Cardiac muscle cell (in vitro differentiated cells and primary cell): Measurements from ENCODE around the gene RCOR1. TPM values are rescaled to one million over a fixed set of nuclear protein-coding genes. Genes with fewer than 3 reads are reported as not detected.
"Not testable (repeated sequence)": the region's sequence is repeated elsewhere in the genome, so short reads cannot be mapped to it uniquely, and the experiment has no call there.

Source experiments
- DNase-seq, 2 donors: peaks; one replicate each; pipeline versions ENCODE4 v3.0.0 to v3.0.0-alpha.2; 2010 to 2017; ENCODE audit warnings: low read depth in 1 of 2, low spot score in 1 of 2
- H3K27ac ChIP-seq: fragments of 200-600 bp; sonication (generic); 2 replicates; pipeline ENCODE4 v1.5.1; 2016
- H3K27me3 ChIP-seq: fragments of 200-600 bp; sonication (generic); 2 replicates; pipeline ENCODE4 v1.6.0; 2016; ENCODE audit warnings: control low read depth
- H3K36me3 ChIP-seq: fragments of 200-600 bp; sonication (generic); 2 replicates; pipeline ENCODE4 v1.5.1; 2016; ENCODE audit warnings: control low read depth
- H3K4me1 ChIP-seq: fragments of 200-600 bp; sonication (generic); 2 replicates; pipeline ENCODE4 v1.8.1; 2017; ENCODE audit warnings: low read depth, mild to moderate bottlenecking, mixed run types
- H3K4me3 ChIP-seq: fragments of 200-600 bp; sonication (generic); 2 replicates; pipeline ENCODE4 v1.5.1; 2016; ENCODE audit warnings: mild to moderate bottlenecking
- H3K9me3 ChIP-seq: fragments of 200-600 bp; sonication (generic); 2 replicates; pipeline ENCODE4 v1.5.1; 2017; ENCODE audit warnings: low read depth, mild to moderate bottlenecking, control low read depth
- polyA plus RNA-seq: library from polyadenylated mRNA; unstranded; fragments of >200 nt; fragmentation: Nextera tagmentation; extraction: Ambion mirVana; gene quantifications from 2 replicates; pipeline ENCODE4 v1.2.1, GENCODE V29; 2016
- total RNA-seq: library from RNA; depleted of rRNA; stranded (reverse); fragments of >200 nt; gene quantifications from 2 replicates; pipeline ENCODE4 v1.2.3, GENCODE V29; 2016
- TF ChIP-seq, protein P1 (sequence below): IDR thresholded peaks from 2 replicates; pipeline ENCODE4 v1.5.1; 2012; ENCODE audit warnings: low read depth, mild to moderate bottlenecking, low read length

Gene RCOR1
- total and polyA plus RNA-seq, 2 experiments from 2014 or later = 5.3 to 17.0 TPM

DNA sequence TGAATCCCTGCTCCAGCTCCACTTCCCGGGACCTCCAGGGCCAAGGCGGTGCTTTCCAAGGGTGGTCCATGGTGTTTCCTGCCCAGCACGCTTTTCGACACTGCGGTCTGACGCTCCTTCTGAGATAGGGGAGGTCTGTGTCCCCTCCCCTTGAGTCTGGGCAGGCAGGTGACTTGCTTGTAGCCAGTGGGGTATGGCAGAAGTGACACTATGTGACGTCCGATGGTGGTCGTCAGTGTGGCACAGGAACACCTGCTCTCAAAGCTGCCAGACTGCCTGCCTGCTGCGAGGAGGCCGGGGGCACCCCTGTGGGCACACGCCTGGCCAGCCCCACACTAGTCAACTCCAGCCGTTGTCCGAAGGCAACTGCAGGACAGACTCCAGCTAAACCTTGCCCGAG is 168.8 kb downstream of the RCOR1 start:
- TF ChIP-seq, protein P1, sequence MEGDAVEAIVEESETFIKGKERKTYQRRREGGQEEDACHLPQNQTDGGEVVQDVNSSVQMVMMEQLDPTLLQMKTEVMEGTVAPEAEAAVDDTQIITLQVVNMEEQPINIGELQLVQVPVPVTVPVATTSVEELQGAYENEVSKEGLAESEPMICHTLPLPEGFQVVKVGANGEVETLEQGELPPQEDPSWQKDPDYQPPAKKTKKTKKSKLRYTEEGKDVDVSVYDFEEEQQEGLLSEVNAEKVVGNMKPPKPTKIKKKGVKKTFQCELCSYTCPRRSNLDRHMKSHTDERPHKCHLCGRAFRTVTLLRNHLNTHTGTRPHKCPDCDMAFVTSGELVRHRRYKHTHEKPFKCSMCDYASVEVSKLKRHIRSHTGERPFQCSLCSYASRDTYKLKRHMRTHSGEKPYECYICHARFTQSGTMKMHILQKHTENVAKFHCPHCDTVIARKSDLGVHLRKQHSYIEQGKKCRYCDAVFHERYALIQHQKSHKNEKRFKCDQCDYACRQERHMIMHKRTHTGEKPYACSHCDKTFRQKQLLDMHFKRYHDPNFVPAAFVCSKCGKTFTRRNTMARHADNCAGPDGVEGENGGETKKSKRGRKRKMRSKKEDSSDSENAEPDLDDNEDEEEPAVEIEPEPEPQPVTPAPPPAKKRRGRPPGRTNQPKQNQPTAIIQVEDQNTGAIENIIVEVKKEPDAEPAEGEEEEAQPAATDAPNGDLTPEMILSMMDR = no peak
- H3K9me3 ChIP-seq = no peaks in the 10 kb centered on the region
- no peaks in the 10 kb centered on the region for H3K36me3 ChIP-seq
- no peak overlapping the region for H3K4me3 ChIP-seq
- DNase-seq = no peak
- H3K4me1 ChIP-seq = no peaks in the 10 kb centered on the region
- H3K27me3 ChIP-seq = no peaks in the 10 kb centered on the region
- H3K27ac ChIP-seq = no peak overlapping the region

DNA sequence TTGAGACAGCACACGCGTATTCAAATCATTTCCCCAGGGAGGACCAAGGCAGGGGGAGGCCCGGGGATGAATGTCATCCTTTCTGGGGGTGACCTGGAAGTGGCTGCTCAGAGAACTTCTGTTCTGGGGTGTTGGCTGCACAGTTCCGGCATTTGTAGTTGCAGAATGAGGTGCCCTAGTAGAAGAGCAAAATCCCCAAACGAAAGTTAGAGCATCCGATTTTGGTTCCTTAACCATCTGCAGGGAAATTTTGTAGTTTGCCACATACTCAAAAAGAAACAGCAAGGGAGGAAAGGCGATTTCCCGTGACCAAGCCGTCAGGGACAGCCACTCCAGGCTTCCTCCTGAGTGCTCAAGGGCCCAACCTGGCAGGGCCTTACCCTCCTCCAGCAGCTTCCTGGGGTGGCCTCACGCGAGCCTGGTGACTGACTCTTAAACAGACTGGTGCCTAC is 171.8 kb downstream of the RCOR1 start:
- TF ChIP-seq, protein P1 = no peak
- DNase-seq = no peak
- Histone ChIP-seq H3K4me3 (no peak overlapping the region), H3K4me1 (no peaks in the 10 kb centered on the region), H3K9me3 (no peaks in the 10 kb centered on the region), H3K36me3 (no peaks in the 10 kb centered on the region), H3K27ac (no peak overlapping the region), H3K27me3 (no peaks in the 10 kb centered on the region)

DNA sequence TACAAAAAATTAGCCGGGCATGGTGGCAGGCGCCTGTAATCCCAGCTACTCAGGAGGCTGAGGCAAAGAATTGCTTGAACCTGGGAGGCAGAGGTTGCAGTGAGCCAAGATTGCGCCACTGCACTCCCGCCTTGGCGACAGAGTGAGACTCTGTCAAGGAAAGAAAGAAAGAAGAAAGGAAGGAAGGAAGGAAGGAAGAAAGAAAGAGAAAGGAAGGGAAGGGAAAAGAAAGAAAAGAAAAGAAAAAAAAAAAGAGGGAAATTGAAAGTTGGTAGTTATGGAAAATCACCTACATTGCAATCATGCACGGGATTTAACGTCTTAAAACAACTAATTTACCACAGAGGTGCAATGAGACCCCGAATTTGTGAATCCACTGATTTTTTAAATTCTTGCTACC is 173.3 kb downstream of the RCOR1 start:
- H3K4me3 ChIP-seq, H3K27ac ChIP-seq, H3K9me3 ChIP-seq, H3K36me3 ChIP-seq, H3K27me3 ChIP-seq, H3K4me1 ChIP-seq, DNase-seq: not testable (repeated sequence)

DNA sequence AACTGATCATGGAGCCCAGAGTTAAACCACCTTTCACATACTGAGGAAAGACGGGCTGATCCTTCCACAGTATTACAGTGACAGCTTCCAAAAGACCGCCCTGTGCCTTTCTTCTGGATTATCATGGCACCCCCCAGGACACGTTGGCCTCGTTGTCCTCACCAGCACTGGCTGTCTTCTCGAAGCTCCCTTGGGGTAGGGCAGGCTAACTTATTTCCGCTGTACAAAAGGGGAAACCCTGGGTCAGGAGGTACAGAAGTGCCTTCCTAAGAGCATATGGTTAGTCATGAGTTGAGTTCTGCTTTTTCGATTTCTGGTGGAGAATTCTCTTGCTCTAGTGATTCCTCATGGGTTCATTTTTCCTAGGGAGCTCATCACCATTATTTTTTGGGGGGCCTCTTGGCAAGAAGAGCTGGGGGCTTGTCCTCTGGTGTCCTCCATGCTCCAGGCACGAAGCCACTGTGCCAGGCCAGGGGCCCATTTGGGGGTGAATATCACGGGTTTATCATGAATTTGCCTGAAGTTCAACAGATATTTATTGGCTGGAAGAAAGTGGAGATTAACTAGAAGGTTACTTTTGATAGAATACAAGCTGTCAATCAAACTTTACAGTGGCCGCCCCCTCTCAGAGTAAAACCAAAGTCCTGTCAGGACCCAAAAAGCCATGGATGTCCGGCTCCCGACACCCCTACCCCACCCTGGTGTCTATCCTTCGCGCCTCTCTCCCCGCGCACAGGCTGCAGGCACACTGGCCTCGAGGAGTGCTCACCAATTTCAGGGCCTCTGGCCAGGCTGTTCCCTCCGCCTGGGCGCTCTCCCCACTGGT is 176.0 kb downstream of the RCOR1 start:
- H3K9me3 ChIP-seq = no peaks in the 10 kb centered on the region
- no peaks in the 10 kb centered on the region for H3K27me3 ChIP-seq
- no peak for DNase-seq
- H3K4me3 ChIP-seq = no peak overlapping the region
- H3K4me1 ChIP-seq = no peaks in the 10 kb centered on the region
- no peak overlapping the region for H3K27ac ChIP-seq
- no peaks in the 10 kb centered on the region for H3K36me3 ChIP-seq
- TF ChIP-seq, protein P1 = no peak

DNA sequence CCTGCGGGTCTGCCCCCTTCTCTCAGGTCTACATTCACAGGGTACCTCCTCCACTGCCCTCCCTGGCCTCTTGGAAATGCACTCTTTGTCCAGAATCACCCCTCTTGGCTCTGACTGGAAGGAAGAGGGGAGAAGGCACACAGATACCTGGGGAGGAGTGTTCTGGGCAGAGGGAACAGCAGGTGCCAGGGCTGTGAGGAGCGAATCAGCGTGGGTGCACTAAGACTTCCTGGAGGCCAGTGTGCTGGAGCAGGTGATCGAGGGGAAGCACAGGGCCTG is 176.5 kb downstream of the RCOR1 start:
- Histone ChIP-seq H3K4me3 (no peak overlapping the region), H3K36me3 (no peaks in the 10 kb centered on the region), H3K9me3 (no peaks in the 10 kb centered on the region), H3K27ac (no peak overlapping the region), H3K4me1 (no peaks in the 10 kb centered on the region), H3K27me3 (no peaks in the 10 kb centered on the region)
- no peak for DNase-seq
- TF ChIP-seq, protein P1 = no peak

DNA sequence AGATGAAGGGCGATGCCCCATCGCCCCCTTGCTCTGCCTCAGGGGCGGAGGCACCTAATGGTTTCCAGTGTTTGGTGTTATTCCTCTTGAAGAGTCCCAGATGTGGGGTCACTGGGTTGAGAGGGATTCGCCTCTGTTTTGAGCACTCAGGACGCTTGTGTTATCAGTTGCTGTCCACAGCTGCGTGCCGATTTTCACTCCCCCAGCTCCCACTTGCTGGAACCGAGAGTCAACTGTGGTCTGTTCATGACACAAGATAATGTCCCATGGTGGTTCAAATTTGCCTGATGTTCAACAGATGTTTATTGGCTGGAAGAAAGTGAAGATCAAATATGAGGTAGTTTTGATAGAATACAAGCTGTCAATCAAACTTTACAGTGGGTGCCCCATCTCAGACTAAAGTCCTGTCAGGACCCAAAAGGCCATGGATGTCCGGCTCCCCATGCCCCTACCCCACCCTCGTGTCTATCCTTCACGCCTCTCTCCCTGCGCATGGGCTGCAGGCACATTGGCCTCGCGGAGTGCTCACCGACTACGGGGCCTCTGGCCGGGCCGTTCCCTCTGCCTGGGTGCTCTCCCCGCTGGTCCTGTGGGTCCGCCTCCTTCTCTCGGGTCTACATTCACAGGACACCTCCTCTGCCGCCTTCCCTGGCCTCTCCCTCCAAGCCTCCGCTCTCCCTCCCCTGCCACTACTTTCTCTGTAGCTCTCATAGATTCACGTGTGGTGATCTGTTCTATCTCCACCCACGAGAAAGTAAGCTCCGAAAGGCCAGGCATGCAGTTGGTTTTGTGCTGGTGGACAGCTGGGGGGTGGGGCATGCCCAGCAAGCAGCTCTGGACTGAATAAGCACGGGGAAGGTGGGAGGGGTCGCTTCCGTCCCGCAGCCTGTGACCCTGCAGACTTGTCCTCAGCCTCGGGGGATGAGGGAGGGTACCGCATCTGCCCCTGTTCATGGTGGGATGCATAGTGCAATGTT is 178.0 kb downstream of the RCOR1 start:
- Histone ChIP-seq H3K9me3 (no peaks in the 10 kb centered on the region), H3K4me3 (no peak overlapping the region), H3K27ac (no peak overlapping the region), H3K4me1 (no peaks in the 10 kb centered on the region), H3K27me3 (no peaks in the 10 kb centered on the region), H3K36me3 (no peaks in the 10 kb centered on the region)
- no peak for DNase-seq
- TF ChIP-seq, protein P1 = no peak
